GM12892 (cell line): Measurements from ENCODE around the gene YWHAH.
A peak's percentile ranks its signal among the peaks of the same experiment; 100 is the strongest.

Source experiments
- DNase-seq: peaks from one replicate; pipeline ENCODE4 v3.0.0; 2011; ENCODE audit not compliant: insufficient read length
- FAIRE-seq: peaks from 2 replicates; lab custom pipeline; 2011; peaks lifted over from hg19 to GRCh38; lab: Jason Lieb, UNC
- POLR2A ChIP-seq: IDR thresholded peaks from 2 replicates; pipeline ENCODE4 v1.6.1; 2011; ENCODE audit warnings: low read depth, low read length, control low read depth
- POLR2AphosphoS5 ChIP-seq: IDR thresholded peaks from 2 replicates; pipeline ENCODE4 v1.6.1; 2011; ENCODE audit warnings: low read depth, low read length, control low read depth
- TAF1 ChIP-seq: IDR thresholded peaks from 2 replicates; pipeline ENCODE4 v1.6.1; 2011; ENCODE audit warnings: low read depth, mild to moderate bottlenecking, control low read depth, low read length, borderline replicate concordance

Gene YWHAH

GRCh38 chr22:31942091-31942490 lies 2.2 kb upstream of the YWHAH start:
- DNase-seq, result no peak
- no peak for TF ChIP-seq POLR2AphosphoS5
- no peak for TF ChIP-seq TAF1
- no peak for TF ChIP-seq POLR2A
- FAIRE-seq, result no peak

DNA sequence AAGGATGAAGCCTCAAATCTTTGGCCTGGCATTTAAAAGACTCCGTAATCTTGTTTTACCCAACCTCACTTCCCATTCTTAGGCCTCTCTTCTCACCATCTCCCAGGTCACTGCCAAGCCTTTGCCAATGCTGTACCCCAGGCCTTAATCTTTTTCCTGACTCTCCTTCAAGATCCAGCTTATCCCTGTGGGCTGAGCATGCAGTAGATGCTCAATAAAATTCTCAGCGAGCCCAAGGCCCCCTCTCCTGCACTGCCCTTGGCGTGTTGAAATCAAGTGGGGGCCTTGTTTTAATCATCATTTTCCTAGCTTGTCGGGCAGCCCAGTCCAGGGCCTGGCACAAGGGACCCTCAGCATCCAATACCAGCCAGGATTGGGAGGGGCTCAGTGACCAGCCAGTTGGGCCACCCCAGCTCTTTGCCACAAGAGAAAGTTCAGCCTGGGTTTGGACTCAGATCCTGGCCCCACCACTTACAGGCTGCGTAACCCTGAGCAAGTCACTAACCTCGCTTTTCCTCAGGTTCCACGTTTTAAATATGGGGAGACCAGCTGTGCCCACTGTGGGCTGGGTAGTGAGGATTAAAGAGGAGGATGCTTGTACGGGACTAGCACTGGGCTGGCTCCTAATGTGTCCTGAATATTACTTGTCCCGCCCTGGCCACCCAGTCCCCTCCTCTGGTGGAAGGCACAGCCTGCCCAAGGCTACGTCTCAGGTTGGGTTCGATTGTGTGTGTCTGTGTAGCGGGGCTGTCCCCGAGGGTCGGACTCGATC lies 943 bp upstream of the YWHAH start:
- TF ChIP-seq POLR2AphosphoS5 (no peak), POLR2A (no peak), TAF1 (no peak)
- no peak for DNase-seq
- peak; percentile 73 for FAIRE-seq

- TF ChIP-seq POLR2A (no peak), TAF1 (no peak), POLR2AphosphoS5 (no peak)
- peak; percentile 43 for DNase-seq
- FAIRE-seq, result no peak
These were observed 536 bp downstream of the YWHAH start for GRCh38 chr22:31944700-31945442.

DNA sequence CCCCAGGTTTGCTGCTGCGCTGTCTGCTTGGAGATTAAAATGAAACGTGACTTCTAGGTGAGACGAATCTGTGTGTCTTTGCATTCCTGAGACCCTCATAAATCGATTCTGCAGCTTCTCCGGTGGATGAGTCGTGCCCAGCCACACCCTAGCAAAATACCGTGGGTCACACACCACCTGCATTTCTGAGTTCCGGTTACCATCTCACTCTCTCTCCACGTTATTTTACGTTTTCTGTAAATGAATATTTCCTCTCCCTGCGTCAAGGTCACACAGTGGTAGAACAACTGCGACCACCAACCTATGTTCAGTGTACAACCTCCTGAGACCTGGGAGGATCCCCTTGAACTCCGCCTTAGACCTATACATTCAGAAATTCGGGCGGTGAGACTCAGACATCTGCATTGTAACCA lies 1.1 kb downstream of the YWHAH start:
- peak; percentile 57 for FAIRE-seq
- no peak for DNase-seq
- no peak for TF ChIP-seq TAF1
- TF ChIP-seq POLR2A, result no peak; the same call in 1 of the 2 replicates
- no peak for TF ChIP-seq POLR2AphosphoS5

GRCh38 chr22:31945971-31946680 lies 1.8 kb downstream of the YWHAH start:
- FAIRE-seq (peak; percentile 40), DNase-seq (no peak)
- TF ChIP-seq TAF1 (no peak), POLR2AphosphoS5 (no peak), POLR2A (no peak)

- peak; percentile 84 for FAIRE-seq
These were observed 3.0 kb downstream of the YWHAH start for GRCh38 chr22:31947296-31947695.

GRCh38 chr22:31948002-31948401 lies 3.7 kb downstream of the YWHAH start:
- TF ChIP-seq POLR2AphosphoS5 (no peak), TAF1 (no peak), POLR2A (no peak)
- FAIRE-seq (no peak), DNase-seq (no peak)

More at GRCh38 chr22:31947296-31947695, 3.0 kb downstream of the YWHAH start:
- no peak for TF ChIP-seq POLR2A
- no peak for TF ChIP-seq POLR2AphosphoS5
- TF ChIP-seq TAF1, result no peak
- no peak for DNase-seq

DNA sequence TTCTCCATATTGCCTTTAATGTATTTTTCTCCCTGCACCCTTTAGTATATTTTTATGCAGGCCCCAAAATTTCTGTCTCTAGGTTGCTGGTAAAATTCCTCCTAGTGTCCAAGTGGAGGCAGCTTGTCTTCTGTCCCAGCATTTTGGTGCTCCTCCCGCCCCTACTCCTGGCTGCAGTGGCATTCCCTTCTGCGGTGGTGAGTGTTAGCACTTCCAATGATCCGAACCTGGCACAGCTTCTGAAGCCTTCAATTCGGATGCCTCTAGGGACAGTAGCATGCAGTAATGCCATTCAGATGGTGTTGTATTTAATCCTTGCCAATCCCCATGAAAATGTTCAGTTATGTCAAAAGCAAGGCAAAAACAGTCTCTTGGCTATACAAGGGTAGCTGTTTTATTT lies 5.9 kb downstream of the YWHAH start:
- DNase-seq, result no peak
- no peak for FAIRE-seq
- no peak; the same call in 1 of the 2 replicates for TF ChIP-seq POLR2A

- no peak for FAIRE-seq
These were observed 7.1 kb downstream of the YWHAH start for GRCh38 chr22:31951194-31952093.

DNA sequence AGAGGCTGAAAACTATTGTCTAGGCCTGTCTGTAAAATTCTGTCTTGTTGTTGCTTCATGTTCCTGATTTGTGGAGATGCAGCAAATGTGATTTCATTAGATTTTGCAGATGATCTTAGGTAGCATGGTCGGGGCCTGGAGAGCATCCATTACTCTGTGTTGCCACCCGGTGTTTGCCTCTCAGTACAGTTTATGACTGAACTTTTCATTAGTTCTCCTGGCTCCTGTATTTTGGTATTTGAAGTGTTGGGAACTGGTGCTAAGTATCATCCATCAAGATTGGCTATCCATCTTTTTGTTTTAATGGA lies 7.7 kb downstream of the YWHAH start:
- DNase-seq, result no peak
- FAIRE-seq, result no peak
- TF ChIP-seq POLR2AphosphoS5, result no peak
- TF ChIP-seq TAF1, result no peak
- TF ChIP-seq POLR2A, result no peak

More at GRCh38 chr22:31951194-31952093, 7.1 kb downstream of the YWHAH start:
- TF ChIP-seq TAF1, result no peak
- 0 out of 2 replicates have a peak, but pooled peaks have one; percentile 38 for TF ChIP-seq POLR2A
- no peak; the same call in 1 of the 2 replicates for TF ChIP-seq POLR2AphosphoS5
- no peak for DNase-seq

DNA sequence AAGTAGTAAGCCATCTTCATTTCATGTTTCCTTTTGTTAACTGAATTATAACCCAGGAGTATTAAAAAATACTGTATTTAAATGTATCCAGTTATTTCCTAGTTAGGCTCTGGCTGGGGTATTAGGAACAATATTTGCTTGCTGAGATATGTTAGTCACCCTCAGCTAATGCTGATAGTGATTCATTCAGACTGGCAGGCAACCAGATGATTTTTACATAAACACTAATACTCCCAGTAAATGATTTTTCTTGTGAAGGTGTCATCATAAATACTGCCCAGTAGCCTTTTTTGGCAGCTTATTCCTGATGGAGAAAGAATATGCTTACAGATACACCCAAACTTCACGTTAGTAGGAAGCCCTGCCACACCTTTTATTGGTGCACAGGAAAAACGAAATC lies 8.1 kb downstream of the YWHAH start:
- no peak for TF ChIP-seq TAF1
- no peak for TF ChIP-seq POLR2AphosphoS5
- TF ChIP-seq POLR2A, result no peak
- DNase-seq (no peak), FAIRE-seq (no peak)
